T-helper 1 cell (primary cell): ENCODE results near the gene SLC4A4.

Experiments
- DNase-seq, 5 donors: peaks; one replicate each; pipeline ENCODE4 v3.0.0-alpha.2; 2012 to 2020

SLC4A4 gene

DNA sequence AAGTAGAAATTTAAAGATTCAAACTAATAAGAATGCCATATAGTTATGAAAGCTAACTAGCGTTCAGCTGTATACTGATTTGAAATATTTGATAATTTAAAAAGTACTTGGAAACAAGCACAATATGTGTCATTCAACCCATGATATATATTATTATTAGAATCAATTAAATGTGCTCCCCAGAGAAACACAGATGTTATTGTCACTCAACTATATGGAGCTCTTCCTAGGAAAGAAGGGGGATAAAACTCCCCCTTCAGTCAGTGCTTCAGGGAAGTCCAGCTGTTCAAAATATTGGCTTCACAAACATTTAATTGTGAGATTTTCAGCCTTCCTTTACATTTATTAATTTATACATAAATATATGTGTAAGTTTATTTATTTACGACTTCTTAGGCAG lies 135.9 kb downstream of the SLC4A4 start:
- no peak for DNase-seq

- DNase-seq, result no peak
Observed at GRCh38 chr4:71476240-71476639, 137.4 kb downstream of the SLC4A4 start.

DNA sequence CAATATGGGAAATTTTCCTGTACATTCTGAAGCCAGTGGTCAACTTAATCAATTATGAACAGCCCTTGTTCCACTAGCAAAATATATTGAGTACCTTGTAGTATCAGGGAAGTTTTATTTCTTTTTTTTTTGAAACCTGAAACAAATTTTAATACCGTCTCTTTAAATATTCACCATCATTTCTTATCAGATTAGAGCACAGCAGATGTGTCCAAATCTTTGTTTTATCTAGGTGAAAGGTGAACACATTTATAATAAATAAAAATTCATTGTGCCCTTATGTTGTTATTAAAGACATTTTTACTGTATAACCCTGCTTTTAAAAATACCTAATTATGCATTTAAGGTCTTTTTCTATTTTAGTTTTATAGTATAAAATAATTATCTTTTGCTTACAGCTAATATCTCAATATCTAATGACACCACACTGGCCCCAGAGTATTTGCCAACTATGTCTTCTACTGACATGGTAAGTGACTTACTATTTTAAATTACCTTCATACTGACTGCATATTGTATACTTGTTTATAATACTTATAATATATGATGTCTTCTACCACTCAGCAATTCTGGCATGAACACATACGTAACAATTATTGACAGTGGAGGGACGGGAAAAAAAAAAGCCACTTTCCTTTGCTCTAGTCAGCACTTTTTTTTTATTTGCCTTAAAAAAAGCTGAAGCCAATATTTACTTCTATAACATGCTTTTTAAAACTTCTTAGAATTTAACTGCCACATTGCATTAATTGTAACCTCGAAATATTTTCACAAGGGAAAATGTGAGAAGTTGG lies 147.9 kb downstream of the SLC4A4 start:
- no peak for DNase-seq

GRCh38 chr4:71487344-71487920 lies 148.6 kb downstream of the SLC4A4 start:
- DNase-seq, result no peak

DNA sequence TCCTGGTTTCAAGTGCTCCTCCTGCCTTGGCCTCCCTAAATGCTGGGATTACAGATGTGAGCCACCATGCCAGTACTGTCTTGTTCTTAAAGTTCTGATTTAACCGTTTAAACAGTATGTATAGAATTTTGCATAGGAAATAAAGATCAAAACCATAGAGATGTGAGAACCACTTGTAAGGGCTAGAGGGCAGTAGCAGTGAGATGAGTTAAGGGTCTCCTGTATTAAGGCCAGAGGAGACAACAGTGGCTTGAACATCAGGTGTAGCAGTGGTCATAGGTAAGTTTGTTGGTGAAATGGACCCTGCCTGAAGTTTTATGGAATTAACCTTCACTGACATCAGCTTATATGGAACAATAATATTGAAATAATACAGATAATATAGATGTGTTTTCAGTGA lies 155.7 kb downstream of the SLC4A4 start:
- no peak for DNase-seq

DNA sequence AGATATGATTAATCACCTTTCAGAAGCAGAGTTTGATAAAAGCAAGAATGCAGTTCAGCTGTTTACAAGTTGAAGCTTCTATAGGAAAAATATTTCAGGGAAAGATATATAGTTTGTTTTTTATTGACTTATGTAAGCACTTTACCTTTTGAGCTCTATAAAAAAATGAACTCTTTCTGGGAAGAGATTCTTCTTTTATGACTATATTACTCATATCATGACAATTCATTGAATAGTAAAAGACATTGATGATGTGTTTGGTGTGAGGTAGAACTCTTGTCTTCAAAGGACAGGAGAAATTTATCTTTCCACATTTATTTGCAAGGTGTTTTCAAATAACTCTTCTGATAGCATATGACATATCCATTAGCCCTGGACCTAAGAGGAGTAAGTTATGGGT lies 156.6 kb downstream of the SLC4A4 start:
- DNase-seq, result no peak

- no peak for DNase-seq
Observed at GRCh38 chr4:71497078-71497477, 158.3 kb downstream of the SLC4A4 start.

GRCh38 chr4:71498002-71498401 lies 159.2 kb downstream of the SLC4A4 start:
- DNase-seq, result no peak

GRCh38 chr4:71498625-71499024 lies 159.8 kb downstream of the SLC4A4 start:
- no peak for DNase-seq

DNA sequence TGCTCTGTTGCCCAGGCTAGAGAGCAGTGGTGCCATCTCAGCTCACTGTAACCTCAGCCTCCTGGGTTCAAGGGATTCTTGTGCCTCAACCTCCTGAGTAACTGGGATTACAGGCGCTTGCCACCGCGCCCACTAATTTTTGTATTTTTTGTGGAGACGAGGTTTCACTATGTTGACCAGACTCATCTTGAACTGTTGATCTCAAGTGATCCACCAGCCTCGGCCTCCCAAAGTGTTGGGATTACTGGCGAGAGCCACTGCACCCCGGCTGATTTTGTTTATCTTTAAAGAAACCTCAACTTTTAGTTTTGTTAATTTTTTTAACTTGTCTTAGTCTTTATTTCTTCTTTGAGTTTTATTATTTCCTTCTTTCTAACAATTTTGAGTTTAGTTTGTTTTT lies 163.2 kb downstream of the SLC4A4 start:
- no peak for DNase-seq

DNA sequence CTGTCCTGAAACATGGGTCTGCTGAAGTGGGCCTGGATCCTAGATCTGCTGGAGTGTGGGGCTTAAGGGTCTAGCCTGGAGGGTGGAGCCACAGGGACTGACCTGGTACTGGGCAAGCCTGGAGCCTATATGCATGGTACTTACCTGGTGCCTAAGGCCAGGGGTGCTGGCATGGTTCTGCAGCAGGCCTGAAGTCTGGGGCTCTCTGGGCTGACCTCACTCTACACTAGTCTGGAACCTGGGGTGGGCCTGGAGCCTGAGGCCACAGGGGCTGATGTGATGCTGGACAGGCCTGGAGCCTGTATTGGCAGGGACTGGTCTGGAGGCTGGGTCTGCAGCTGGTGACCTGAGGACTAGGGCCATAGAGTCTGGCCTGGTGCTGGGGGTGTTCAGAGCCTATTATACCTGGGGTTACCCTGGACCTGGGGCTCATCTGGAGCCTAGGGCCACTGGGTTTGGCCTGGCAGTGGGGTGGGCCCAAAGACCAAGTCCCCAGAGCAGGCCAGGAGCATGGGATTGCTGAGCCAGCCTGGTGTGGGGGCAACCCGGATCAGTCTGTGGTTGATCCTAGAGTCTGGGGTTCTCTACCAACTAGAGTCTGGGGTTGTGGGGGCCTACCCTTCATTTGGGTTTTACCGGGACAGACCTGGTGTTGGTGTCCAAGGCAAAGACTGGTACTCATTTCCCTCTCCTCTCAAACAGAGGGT lies 179.6 kb downstream of the SLC4A4 start:
- no peak for DNase-seq

GRCh38 chr4:71520308-71520707 lies 181.5 kb downstream of the SLC4A4 start:
- no peak for DNase-seq

- no peak for DNase-seq
Observed at GRCh38 chr4:71520850-71521249, 182.0 kb downstream of the SLC4A4 start.

DNA sequence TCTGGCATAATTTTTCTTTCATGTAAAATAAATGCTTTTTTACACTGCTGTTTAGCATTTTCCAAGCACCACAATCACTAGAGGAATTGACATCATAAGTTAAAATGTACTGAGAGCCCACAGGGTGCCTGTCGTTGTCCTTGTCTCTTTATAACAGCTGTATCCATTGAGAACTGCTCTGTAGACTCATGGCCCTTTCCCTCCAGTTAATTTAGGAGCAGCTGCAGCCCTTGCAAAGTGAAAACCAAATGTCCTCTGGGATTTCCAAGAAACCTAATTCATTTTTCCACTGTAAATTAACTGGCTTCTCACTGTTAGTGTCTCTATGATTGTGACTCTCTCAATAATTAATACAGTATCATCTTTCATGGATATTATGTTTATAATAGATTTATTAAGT lies 185.9 kb downstream of the SLC4A4 start:
- DNase-seq, result no peak

DNA sequence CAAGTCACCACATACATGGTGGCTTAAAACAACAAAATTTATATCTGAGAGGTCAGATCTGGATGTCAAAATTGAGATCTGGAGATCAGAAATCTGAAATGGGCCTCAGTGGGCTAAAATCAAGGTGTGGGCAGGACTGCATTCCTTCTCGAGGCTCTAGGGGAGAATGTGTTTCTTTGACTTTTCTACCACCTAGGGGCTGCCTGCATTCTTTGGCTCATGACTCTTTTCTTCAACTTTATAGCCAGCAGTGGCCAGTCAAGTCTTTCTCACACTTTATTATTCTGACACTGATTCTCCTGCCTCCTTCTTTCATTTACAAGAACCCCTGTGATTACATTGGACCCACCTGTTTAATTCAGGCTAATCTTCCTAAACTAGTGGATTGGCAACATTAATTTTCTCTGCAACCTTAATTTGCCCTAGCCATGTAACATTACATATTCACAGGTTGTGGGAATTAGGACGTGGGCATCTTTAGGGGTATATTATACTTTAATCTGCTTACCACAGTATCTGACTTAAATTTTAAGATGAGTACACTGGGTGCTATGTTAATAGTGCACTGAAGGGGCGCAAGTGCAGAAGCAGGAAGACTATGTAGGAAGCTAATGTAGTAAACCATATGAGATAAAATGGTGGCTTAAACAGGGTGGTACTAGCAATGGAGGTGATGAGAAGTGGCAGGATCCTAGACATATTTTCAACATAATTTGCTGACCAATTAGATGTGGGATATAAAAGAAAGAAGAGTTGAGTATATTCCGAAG lies 188.0 kb downstream of the SLC4A4 start:
- no peak for DNase-seq

DNA sequence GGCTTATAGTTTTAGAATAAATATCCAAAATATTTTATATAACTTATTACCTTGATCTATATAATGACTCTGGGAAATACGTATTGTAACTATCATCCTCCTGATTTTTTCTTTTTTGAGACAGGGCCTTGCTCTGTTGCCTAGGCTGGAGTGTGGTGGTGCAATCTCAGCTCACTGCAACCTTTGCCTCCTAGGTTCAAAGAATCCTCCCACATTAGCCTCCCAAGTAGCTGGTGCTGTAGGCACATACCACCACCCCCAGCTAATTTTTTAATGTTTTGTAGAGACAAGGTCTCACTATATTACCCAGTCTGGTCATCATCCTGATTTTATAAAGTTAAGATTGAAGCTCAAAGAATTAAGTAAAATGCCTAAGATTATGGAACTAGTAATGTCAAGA lies 193.6 kb downstream of the SLC4A4 start:
- DNase-seq, result no peak

GRCh38 chr4:71533121-71533520 lies 194.3 kb downstream of the SLC4A4 start:
- DNase-seq, result no peak

DNA sequence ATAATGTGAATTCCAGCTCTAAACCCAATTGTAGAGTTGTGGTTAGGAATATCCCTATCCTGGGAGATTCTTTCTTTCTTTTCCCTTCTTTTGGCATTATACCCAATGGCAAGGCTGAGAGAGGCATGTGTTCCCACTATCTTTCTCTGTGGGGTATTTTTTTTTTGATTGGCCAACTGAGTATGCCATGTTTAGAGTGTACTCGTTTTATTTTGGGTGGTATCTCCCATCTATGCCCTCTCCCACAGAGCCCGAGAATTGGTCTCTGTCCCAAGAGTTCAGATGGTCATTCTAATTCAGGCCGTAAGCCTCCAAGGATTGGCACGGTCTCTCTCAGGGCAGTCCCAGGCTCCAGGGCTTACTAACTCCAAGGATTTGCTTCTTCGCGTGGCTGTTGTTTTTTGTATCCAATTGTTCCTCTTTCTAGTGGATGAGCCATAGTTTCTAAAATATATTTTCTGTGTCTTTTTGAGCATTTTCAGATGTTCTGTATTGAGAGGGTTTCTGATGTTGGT lies 198.8 kb downstream of the SLC4A4 start:
- no peak for DNase-seq

DNA sequence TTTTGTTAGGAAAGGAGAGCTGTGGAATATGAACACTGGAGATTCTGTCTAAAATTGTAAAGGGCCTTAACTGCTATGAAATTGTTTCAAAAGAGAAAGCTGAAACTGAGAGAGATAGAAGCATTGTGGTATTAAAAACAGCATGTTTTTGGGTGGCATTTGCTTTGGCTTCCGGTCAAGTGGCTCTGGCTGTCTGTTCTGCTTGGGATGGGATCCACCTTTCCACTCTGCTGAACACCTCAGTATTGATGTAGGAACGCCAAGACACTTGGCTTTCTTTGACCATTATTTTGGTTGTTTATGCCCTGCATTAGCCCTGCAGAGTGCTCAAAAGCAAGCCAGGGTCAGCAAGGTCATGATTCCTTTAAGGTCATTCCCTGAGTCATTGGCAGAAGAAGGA lies 199.7 kb downstream of the SLC4A4 start:
- no peak for DNase-seq

DNA sequence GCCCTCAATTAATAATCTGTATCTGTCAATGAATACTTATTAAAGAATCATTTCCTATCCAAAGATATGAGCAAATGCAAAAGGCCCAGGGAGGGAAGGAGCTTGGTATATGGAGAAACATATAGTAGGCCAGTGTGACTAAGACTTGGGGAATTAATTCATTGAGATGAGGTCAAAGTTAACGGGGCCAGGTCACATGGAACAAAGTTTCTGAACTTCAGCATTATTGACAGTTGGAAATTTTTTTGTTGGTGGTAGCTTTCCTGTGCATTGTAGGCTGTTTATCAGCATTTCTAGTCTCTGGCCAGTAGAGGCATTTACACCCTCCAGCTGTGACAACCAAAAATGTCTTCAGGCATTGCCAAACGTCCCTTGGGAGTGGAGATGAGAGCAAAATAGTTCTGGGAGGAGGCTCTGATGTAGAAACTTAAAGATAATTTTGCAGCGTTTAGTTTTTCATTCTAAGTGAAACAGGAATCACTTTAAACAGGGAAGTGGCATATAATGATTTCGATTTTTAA lies 202.0 kb downstream of the SLC4A4 start:
- no peak for DNase-seq

DNA sequence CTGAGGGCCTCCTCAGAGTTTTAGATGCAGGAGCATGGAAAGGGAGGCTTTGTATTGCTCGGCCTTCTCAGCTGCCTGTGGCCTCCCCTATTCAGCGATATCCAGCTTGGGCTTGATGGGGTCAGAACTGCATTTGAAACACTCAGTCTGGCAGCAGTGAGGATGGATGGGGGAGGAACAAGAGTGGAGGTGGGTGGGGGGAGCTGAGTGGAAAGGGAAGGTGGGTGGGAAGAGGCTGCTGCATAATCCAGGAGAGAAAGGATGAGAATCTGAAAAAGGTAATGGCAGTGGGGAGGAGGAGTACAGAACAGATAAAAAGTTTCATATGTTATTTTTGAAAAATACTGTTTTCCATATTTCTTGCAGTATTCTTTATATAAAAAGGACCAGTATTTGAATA lies 202.7 kb downstream of the SLC4A4 start:
- no peak for DNase-seq

- no peak for DNase-seq
Observed at GRCh38 chr4:71545168-71545567, 206.3 kb downstream of the SLC4A4 start.
